Activated T-cell treated with anti-CD3 and anti-CD28 coated beads for 1 hour (primary cell): ENCODE data around the gene PTPN4.
"Not testable (repeated sequence)": the region's sequence is repeated elsewhere in the genome, so short reads cannot be mapped to it uniquely, and the experiment has no call there.

Experiments
- DNase-seq: peaks from one replicate; pipeline ENCODE4 v3.0.0-alpha.2; 2020; ENCODE audit warnings: low read depth

Gene PTPN4

DNA sequence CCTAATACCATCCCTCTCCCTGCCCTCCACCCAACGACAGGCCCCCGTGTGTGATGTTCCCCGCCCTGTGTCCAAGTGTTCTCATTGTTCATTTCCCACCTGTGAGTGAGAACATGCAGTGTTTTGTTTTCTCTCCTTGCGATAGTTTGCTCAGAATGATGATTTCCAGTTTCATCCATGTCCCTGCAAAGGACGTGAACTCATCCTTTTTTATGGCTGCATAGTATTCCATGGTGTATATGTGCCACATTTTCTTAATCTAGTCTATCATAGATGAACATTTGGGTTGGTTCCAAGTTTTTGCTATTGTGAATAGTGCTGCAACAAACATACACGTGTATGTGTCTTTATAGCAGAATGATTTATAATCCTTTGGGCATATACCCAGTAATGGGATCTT lies 44.7 kb downstream of the PTPN4 start:
- DNase-seq: not testable (repeated sequence)

DNA sequence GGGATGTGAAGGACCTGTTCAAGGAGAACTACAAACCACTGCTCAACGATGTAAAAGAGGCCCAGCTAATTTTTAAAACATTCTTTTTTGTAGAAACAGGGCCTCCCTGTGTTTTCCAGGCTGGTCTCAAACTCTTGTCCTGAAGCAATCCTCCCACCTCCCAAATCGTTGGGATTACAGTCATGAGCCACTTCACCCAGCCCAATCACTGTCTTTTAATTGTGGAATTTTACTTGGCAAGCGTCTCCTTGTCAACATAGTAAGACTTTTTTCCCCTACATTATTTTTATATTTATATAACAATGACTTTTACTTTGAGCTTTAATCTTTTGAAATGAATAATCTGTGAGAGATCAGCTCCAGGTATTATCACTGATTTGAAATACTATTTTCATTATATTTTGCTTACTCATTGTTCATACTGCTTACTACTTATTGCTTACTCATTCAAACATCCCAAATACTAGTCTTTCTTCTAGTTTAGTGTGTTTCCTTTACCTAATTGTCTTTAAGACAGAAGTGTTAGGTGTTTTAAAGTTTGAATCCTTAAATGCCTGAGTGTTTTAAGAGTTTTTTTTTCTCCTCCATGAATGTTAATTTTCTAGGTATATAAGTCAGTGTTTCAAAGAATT lies 48.9 kb downstream of the PTPN4 start:
- DNase-seq: no peak

DNA sequence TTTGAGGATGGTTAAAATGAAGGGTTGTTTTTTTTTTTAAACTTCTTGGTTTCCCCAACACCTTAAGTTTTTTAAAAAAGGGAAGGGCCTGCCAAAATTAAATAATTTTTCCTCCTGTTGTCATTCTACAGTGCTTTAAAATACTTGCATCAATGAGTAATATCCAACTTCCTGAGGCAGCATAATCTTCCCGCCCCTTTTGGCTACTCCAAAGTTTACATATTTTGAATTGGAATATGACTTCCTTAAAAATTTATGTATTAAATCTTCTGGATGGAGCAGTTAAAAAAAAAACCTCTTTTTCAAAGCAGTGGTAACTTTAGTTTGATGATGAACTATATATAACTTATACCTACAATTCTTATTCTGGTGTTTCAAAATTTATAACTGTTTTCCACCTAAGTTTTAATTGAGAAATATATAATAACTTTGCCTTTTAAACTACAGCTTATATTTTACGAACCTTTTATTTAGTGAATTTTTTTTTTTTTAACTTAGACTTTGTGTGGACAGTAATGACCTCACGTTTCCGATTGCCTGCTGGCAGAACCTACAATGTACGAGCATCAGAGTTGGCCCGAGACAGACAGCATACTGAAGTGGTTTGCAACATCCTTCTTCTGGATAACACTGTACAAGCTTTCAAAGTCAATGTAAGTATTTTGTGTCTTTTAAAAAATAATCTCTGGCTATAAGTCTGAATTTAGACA lies 49.8 kb downstream of the PTPN4 start:
- no peak for DNase-seq

DNA sequence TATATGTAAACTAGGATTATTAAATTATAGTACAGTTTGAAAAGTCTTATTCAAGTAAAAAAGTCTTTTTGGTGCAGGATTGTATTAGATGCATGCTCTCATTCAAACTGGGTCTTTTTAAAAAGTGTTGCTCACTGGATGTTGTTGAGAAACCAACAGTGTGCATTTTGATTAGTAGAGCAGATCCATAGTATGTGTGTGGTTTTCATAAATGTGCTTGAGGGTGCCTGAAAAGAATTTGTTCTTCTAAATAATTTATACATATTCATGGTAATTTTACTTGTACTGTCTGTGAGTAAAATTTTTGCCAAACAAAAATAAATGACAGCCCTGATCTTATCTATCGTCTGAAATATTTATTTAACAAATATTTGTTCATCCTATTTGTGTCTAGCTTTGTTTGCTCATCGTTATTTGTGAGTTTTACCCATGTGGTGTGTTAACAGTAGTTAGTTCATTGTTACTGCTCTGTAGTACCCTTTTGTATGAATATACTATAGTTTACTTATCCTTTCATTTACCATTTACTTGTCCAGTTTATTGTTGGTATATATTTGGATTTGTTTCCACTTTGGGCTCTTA lies 50.4 kb downstream of the PTPN4 start:
- no peak for DNase-seq

DNA sequence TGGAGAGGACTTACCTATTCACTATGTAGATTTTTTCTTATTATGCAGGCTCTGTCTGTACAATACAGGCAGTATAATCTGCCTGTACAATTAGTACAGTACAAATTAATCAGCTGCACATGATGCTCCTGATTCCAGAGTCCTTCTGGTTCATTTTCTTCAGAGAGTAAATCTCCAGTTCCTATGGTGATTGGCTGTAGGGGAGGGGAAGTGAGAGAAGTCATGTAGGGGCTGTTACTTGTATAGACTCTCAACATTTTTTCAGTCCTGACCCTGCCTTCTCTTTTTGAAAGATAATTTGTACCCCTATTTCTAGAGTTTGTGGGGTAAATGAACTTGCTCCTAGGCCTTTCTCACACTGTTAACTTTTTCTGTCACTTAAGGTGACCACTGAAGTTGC lies 54.5 kb downstream of the PTPN4 start:
- no peak for DNase-seq

DNA sequence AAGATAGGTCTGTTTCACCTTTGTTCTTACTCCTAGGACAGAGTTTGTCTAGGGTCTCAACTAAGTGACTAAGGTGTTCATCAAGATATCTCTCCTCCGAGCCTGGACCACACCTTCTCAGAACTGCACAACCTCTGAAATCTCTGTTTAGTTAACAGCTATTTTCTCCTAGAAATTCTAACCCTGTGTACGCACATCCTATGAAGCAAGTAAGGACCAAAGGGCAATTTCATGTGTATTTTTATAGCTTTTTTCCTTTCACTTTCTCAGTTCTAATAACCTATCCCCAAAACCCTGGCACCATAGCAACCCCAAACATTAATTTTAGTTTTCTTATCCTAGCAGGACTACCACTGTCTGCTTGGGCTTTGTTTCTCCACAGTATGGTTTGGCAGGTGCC lies 59.1 kb downstream of the PTPN4 start:
- DNase-seq: no peak

DNA sequence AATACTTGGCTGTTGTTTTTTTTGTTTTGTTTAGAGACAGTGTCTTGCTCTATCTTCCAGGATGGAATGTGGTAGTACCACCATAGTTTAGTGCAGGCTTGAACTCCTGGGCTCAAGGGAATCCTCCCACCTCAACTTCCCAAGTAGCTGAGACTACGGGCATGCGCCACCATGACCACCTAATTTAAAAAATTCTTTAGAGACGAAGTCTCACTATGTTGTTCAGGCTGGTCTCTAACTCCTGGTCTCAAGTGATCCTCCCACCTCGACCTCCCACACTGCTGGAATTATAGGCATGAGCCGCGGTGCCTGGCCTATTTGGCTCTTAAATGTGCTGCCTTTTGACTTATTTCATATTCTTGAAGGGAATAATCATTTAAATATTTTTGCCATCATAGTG lies 60.1 kb downstream of the PTPN4 start:
- no peak for DNase-seq

DNA sequence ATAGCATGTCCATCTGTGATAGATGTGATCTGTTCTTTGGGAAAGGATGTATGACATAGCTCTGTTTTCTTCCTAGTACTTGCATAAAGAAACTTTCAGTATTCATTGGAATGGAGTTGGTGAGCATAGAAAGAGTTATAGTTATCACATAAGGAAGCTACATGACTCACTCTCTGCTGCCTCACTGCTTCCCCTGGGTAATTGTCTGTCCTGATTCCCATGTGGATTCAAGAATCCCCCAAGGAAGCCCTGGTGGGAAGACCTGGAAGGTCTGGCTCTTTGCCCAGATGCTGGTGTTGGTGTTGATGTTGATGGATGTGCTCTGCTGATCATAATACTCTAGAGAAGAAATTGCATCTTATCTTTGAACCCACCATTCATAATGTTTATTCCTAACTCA lies 60.6 kb downstream of the PTPN4 start:
- DNase-seq: no peak

DNA sequence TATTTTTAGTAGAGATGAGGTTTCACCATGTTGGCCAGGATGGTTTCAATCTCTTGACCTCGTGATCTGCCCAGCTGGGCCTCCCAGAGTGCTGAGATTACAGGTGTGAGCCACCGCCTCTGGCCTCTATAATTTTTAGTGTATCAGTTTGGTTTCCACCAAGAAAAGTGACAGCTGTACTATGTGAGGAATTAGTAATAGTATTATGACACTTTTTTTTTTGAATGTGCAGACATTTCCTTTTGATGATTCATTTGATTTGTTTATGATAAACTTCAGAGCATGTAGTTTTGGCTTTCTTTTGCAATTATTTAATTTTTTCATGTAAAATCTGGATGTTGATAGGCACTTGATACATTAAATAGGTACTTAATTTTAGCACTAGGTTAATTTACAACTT lies 61.5 kb downstream of the PTPN4 start:
- no peak for DNase-seq

DNA sequence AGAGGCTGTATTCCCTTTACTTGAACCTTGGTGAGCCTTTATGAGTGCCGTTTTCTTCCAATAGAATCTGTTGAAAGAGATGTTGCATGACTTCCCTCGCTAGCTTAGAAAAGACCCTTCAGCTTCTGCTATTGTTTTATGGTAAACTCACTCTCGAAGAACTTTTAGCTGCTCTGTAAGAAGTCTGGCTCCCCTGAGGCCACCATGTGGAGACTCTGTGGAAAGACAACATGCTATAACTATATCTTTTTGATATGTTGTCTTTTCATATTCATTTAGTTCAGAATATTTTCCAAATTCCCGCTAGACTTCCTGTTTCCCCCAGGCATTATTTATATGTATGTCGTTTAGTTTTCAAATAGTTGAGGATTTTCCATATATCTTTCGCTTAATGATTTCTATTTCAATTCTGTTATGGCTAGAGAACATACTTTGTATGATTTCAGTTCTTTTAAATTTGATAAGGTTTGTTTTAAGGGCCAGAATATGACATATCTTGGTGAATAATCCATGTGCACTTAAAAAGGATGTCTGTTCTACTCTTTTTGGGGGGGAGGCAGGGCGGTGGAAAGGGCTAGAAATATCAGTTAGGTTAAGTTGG lies 64.1 kb downstream of the PTPN4 start:
- no peak for DNase-seq

DNA sequence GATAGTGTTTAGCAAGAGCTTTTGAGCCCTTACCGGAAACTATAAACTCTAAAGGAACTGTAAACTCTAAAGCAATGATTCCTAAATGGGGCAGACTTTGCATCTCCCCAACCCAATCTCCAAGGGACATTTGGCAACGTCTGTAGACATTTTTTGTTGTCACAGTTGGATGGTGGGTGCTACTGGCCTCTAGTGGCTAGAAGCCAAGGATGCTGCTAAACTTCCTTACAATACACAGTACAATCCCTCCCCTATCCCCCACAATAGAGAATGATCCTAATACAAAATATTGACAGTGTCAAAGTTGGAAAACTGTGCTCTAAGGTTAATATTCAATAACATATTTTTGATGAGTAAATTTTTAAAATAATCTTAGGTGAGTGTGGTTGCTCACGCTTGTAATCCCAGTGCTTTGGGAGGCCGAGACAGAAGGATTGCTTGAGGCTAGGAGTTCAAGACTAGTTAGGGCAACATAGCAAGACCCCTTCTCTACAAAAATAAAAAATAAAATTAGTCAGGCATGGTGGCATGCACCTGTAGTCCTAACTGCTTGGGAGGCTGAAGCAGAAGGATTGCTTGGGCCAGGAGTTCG lies 66.7 kb downstream of the PTPN4 start:
- DNase-seq: no peak

DNA sequence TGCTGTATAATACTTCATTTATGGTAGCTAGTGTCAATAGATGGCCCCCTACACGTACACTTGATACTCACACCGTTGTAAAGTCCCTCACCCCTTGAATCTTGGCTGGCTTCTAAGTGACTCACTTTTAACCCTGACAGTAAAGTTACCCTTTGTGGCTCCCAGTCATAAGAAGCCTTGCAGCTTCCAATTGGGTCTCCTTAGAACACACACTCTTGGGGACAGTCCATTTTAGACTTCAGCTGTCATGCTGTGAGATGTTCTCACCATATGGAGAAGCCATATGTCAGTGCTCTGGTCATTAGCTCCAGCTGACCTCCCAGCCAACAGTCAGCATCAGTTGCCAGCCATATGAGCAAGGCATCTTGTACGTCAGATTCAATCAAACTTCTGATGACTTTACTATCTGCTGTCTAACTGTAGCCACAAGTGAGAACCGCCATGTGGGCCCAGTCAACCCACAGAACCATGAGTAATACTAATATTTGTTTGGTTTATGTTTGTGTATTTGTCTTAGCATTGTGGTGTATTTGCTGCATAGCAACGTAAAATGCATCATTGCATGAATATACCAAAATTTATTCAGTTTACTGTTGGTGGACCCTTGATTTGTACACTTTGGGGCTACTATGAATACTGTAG lies 68.3 kb downstream of the PTPN4 start:
- DNase-seq: no peak

DNA sequence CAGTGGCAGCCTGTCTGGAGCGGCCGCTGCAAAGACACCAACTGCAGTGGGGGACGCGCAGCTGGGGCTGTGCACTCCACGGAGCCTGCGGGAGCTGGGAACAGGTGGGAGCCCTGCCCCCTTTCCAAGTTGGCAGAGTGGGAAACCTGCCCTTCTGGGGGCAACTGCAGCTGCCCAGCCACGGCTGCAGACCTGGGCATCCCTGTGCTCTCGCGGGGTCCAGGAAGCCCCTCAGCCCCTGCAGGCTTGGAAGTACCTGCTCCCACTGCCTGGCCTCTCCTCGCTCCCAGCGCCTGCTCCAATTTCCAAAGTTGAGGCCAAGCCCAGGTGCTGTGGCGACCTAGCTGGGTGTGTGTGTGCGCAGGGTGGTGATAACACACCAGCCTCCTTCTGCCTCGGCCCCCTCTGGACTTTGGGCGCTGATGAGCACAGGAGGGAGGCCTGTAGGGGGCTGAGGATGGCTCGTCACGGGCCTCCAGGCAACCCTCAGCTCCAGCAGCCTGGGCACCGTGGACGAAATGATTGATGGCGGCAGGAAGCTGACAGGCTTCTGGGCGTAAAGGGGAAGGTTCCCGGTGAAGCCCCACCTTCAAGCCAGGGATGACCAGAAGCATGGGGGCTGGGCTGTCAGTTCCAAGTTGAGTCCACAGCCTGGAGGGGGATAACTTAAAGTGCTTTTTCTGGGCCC lies 76.9 kb downstream of the PTPN4 start:
- no peak for DNase-seq

DNA sequence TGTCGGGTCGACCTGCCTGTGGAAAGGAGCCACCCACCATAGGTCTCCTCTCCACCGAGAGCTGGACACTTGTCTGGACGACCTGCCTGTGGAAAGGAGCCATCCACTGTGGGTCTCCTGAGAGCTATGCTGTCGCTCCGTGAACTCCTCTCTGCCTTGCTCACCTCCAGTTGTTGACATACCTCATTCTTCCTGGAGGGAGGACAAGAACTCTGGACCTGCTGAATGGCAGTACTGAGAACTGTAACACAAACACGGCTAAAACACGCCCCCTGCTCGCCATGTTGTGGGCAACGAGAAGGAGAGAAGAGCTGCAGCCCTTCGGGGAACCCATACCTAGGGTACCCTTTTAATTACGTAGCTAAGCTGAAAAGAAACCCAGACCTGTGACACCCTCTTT lies 77.6 kb downstream of the PTPN4 start:
- DNase-seq: no peak

DNA sequence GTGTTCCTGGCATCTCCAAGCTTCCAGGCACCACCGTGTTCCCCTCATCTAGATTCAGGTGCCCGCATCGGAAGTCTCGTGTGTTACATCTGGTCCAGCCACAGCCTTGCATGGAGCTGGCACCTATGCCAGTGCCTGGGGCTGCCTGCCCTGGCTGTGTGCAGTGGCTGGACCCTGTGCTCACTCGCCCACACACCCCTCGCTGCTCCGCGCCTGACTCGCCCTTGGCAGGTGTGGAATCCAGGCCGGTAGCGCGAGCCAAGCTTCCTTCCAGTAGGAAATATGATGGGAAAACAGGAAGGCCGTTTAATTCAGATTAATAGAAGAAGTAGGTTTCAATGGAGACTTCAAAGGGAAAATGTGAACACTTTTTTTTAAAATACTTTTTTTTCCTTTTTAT lies 78.0 kb downstream of the PTPN4 start:
- no peak for DNase-seq

DNA sequence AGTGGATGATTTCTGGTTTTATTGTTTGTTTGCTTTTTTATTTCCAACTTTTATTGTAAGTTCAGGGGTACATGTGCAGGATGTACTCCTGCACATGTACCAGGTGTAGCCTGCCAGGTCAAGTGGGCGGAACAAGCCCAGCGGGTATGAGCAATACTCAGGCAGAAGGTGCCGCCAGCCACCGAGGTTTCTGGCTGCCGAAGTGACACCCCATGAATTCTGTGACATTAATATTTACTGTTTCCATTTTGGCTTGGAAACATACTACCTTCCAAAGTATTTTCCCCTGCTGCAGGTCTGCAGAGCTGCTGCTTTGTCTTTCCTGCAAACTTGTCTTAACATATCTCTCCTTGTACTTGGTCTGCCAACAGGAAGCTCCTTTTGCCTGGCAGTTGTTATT lies 78.5 kb downstream of the PTPN4 start:
- DNase-seq: no peak

DNA sequence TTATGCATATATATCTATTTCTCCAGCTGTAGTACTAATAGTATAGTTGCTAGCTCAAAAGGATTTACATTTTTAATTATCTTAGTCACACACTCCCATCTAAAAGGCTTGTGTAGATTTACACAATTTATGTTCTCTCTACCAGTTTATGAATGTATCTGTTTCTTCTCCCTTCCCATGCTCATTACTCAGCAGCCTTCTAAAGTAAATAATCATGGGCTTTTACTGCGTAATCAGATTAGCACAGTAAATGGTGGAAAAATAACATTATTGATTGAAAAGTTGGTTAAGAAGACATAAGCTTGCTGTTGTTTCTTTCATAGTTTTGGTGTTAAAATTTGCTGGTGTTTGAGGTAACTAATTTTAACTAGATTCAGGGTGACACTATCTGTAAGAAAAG lies 81.8 kb downstream of the PTPN4 start:
- DNase-seq: no peak

DNA sequence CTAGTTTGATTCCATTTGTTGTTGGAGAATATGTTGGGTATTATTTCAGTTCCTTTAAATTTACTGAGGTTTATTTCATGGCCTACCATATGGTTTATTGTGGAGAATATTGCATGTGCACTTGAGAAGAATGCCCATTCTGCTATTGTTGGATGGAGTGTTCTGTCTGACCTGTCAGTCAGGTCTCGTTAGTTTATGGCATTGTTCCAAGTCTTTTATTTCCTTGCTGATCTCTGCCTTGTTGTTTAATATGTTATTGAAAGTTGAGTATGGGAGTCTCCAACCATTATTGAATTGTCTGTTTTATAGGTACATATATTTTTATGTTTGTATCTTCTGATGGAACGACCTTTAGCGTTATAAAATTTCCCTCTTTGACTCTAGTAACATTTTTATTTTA lies 86.3 kb downstream of the PTPN4 start:
- no peak for DNase-seq

DNA sequence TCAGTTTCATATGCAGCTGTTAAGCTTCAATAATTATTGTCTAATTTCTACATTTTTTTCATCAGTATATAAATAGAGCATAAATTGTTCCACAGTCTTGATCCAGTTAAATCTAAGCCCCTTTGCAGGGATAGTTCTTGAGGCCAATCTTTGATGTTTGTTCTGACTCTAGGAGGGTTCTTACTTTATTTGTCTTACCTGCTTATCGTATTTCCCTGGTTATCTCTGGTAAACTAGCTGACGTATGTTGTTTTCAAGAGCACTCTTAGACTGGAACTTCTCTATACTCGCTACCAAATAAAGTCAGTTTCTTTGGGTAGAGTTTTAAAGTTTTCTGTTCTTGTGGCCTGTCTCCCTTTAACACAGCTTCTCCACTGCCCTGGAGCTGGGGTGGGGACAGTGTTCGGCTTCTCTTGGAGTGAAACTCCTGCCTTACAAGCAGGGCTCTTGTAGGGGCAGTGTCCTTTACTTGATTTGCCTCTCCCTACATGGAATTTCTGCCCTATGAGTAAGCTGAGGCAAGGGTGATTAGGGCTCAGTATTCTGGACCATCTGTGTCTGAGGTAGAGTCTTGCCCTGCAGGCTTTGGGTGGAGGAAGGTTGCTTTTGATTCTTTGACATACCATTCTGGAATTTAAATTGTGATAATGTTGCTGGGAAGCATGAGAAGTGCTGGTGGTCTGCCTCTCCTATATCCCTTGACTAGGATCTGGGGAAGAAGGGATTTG lies 90.3 kb downstream of the PTPN4 start:
- DNase-seq: no peak

DNA sequence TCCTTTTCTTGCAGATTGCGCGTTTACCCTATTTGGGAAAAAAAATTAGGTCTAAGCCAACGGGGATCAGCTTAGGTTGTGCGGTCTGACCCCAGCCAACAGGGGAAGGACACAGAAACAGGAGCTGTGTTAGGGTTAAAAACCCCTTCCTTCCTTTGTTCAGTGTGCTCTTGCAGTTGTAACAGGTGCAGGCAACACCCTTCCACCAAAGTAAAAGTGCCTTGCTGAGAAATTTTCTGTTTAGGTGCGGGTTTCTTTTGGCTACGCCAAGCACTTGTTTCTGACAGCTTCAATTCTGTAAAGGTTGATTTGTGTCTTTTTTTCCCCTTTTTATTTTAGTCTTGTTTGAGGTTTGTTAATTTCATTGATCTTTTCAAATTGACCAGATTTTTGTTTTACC lies 92.5 kb downstream of the PTPN4 start:
- no peak for DNase-seq

DNA sequence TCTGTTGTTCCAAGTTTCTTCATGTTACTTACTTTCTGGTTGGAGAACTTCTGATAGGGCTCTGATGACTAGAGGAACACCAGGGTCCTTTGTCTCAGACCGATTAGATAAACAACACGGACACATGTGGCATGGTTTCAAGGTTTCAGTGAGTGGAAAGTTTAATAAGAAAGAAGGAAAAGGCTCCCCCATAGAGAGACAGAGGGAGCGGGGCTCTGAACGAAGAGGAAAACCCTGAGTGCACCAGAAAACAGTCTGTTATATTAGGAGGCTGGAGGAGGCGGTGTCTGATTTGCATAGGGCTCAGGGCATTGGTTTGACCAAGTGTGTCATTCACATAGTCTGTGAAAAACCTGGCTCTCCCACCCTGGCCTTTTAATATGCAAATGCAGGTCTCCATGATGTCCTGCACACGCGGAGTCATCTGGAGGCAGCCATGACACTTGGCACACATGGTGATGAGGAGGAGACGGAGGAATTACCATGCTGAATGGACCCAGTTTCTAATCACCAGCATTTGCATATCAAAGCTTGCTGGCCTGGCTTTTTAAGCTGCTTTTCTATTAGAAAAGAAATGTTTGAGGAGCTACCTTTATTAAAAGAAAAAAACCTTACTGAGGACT lies 94.2 kb downstream of the PTPN4 start:
- DNase-seq: no peak
